Mammary epithelial cell (primary cell): ENCODE data around the gene OAS2.

ENCODE experiments used
- EZH2 ChIP-seq: IDR thresholded peaks from 2 replicates; pipeline ENCODE4 v1.6.1; 2012; ENCODE audit warnings: low read length, inconsistent platforms, borderline replicate concordance
- TF ChIP-seq, protein P1 (sequence below), 2 donors: IDR thresholded peaks in 1 of 2; conservative IDR thresholded peaks in 1 of 2; 2 replicates each; pipeline ENCODE4 v1.5.1; 2011 to 2012; ENCODE audit warnings: inconsistent platforms in 2 of 2, low read length in 2 of 2, mild to moderate bottlenecking in 2 of 2, control low read depth in 1 of 2, low read depth in 1 of 2; ENCODE audit not compliant: insufficient read depth in 1 of 2; ENCODE audit errors: extremely low read depth in 1 of 2

DNA sequence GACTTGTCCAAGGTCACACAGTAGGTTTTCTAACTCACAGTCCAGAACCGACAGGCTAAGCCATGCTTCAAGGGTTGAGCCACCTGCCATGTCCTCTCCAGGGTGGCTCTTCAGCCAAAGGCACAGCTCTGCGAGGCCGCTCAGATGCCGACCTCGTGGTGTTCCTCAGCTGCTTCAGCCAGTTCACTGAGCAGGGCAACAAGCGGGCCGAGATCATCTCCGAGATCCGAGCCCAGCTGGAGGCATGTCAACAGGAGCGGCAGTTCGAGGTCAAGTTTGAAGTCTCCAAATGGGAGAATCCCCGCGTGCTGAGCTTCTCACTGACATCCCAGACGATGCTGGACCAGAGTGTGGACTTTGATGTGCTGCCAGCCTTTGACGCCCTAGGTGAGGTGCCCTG, 12.7 kb upstream of the OAS2 start:
- TF ChIP-seq, protein P1, sequence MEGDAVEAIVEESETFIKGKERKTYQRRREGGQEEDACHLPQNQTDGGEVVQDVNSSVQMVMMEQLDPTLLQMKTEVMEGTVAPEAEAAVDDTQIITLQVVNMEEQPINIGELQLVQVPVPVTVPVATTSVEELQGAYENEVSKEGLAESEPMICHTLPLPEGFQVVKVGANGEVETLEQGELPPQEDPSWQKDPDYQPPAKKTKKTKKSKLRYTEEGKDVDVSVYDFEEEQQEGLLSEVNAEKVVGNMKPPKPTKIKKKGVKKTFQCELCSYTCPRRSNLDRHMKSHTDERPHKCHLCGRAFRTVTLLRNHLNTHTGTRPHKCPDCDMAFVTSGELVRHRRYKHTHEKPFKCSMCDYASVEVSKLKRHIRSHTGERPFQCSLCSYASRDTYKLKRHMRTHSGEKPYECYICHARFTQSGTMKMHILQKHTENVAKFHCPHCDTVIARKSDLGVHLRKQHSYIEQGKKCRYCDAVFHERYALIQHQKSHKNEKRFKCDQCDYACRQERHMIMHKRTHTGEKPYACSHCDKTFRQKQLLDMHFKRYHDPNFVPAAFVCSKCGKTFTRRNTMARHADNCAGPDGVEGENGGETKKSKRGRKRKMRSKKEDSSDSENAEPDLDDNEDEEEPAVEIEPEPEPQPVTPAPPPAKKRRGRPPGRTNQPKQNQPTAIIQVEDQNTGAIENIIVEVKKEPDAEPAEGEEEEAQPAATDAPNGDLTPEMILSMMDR (conservative IDR thresholded peaks at IDR 0.05 in 1 of 2, IDR thresholded peaks at IDR 0.05 in 1 of 2; ENCODE audit: extremely low read depth in 1 of 2, insufficient read depth in 1 of 2, low read depth in 1 of 2, low read length in 2 of 2) = no peak
- no peak for TF ChIP-seq EZH2
